GM23338 (cell line): ENCODE results near the gene KRTAP20-4. TPM values are rescaled to one million over a fixed set of nuclear protein-coding genes. Genes with fewer than 3 reads are reported as not detected.

ENCODE experiments used
- polyA plus RNA-seq: library from polyadenylated mRNA; unstranded; fragments of >200 nt; fragmentation: Nextera tagmentation; extraction: Ambion mirVana; gene quantifications from 2 replicates; pipeline ENCODE4 v1.2.1, GENCODE V29; 2016
- small RNA-seq: library from RNA; depleted of rRNA; stranded (forward); fragments of <200 nt; gene quantifications from one replicate; pipeline ENCODE3, GENCODE V24; 2014; ENCODE audit warnings: low replicate concordance
- total RNA-seq: library from RNA; depleted of rRNA; stranded (reverse); fragments of >200 nt; shearing (Covaris generic); gene quantifications from 2 replicates; pipeline ENCODE4 v1.2.3, GENCODE V29; 2014; rRNA removed

Gene KRTAP20-4
- total and polyA plus RNA-seq, 2 experiments from 2014 or later: not detected

Small RNA genes lying within 50 kb of the gene (small RNA-seq; reads per million reads assigned to genes)
- gene KRTAP20-1 (not detected), gene KRTAP20-3 (not detected), gene KRTAP20-4 (not detected), gene KRTAP22-1 (not detected), gene KRTAP22-2 (not detected)

Other genes starting within 250 kb of the KRTAP20-4 start
- gene KRTAP13-2, start 248.4 kb upstream of the KRTAP20-4 start, total RNA-seq: not detected in 2 replicates
- not detected in 2 replicates for gene KRTAP13-2, start 248.4 kb upstream of the KRTAP20-4 start, polyA plus RNA-seq
- not detected in 2 replicates for gene KRTAP13-1, start 224.6 kb upstream of the KRTAP20-4 start, total RNA-seq
- not detected in 2 replicates for gene KRTAP13-1, start 224.6 kb upstream of the KRTAP20-4 start, polyA plus RNA-seq
- not detected in 2 replicates for gene KRTAP13-3, start 194.7 kb upstream of the KRTAP20-4 start, total RNA-seq
- not detected in 2 replicates for gene KRTAP13-3, start 194.7 kb upstream of the KRTAP20-4 start, polyA plus RNA-seq
- gene KRTAP13-4, start 190.4 kb upstream of the KRTAP20-4 start, total RNA-seq: not detected in 2 replicates
- gene KRTAP13-4, start 190.4 kb upstream of the KRTAP20-4 start, polyA plus RNA-seq: not detected in 2 replicates
- gene KRTAP15-1, start 180.4 kb upstream of the KRTAP20-4 start, total RNA-seq: not detected in 2 replicates
- gene KRTAP15-1, start 180.4 kb upstream of the KRTAP20-4 start, polyA plus RNA-seq: not detected in 2 replicates
- not detected in 2 replicates for gene KRTAP19-1, start 140.3 kb upstream of the KRTAP20-4 start, total RNA-seq
- gene KRTAP19-1, start 140.3 kb upstream of the KRTAP20-4 start, polyA plus RNA-seq: not detected in 2 replicates
- not detected in 2 replicates for gene KRTAP19-2, start 133.2 kb upstream of the KRTAP20-4 start, total RNA-seq
- not detected in 2 replicates for gene KRTAP19-2, start 133.2 kb upstream of the KRTAP20-4 start, polyA plus RNA-seq
- not detected in 2 replicates for gene KRTAP19-3, start 128.6 kb upstream of the KRTAP20-4 start, total RNA-seq
- not detected in 2 replicates for gene KRTAP19-3, start 128.6 kb upstream of the KRTAP20-4 start, polyA plus RNA-seq
- gene KRTAP19-4, start 123.5 kb upstream of the KRTAP20-4 start, total RNA-seq: not detected in 2 replicates
- not detected in 2 replicates for gene KRTAP19-4, start 123.5 kb upstream of the KRTAP20-4 start, polyA plus RNA-seq
- gene KRTAP19-5, start 118.5 kb upstream of the KRTAP20-4 start, total RNA-seq: not detected in 2 replicates
- not detected in 2 replicates for gene KRTAP19-5, start 118.5 kb upstream of the KRTAP20-4 start, polyA plus RNA-seq
- not detected in 2 replicates for gene KRTAP19-6, start 78.8 kb upstream of the KRTAP20-4 start, total RNA-seq
- not detected in 2 replicates for gene KRTAP19-6, start 78.8 kb upstream of the KRTAP20-4 start, polyA plus RNA-seq
- gene KRTAP19-7, start 59.3 kb upstream of the KRTAP20-4 start, total RNA-seq: not detected in 2 replicates
- not detected in 2 replicates for gene KRTAP19-7, start 59.3 kb upstream of the KRTAP20-4 start, polyA plus RNA-seq
- gene KRTAP22-2, start 30.2 kb upstream of the KRTAP20-4 start, total RNA-seq: not detected in 2 replicates
- gene KRTAP22-2, start 30.2 kb upstream of the KRTAP20-4 start, polyA plus RNA-seq: not detected in 2 replicates
- gene KRTAP6-3, start 28.2 kb upstream of the KRTAP20-4 start, total RNA-seq: not detected in 2 replicates
- gene KRTAP6-3, start 28.2 kb upstream of the KRTAP20-4 start, polyA plus RNA-seq: not detected in 2 replicates
- gene KRTAP6-2, start 21.7 kb upstream of the KRTAP20-4 start, total RNA-seq: not detected in 2 replicates
- gene KRTAP6-2, start 21.7 kb upstream of the KRTAP20-4 start, polyA plus RNA-seq: not detected in 2 replicates
- gene KRTAP22-1, start 19.5 kb upstream of the KRTAP20-4 start, total RNA-seq: not detected in 2 replicates
- gene KRTAP22-1, start 19.5 kb upstream of the KRTAP20-4 start, polyA plus RNA-seq: not detected in 2 replicates
- not detected in 2 replicates for gene KRTAP6-1, start 6.7 kb upstream of the KRTAP20-4 start, total RNA-seq
- not detected in 2 replicates for gene KRTAP6-1, start 6.7 kb upstream of the KRTAP20-4 start, polyA plus RNA-seq
- not detected in 2 replicates for gene KRTAP20-1, start 4.2 kb upstream of the KRTAP20-4 start, total RNA-seq
- gene KRTAP20-1, start 4.2 kb upstream of the KRTAP20-4 start, polyA plus RNA-seq: not detected in 2 replicates
- gene KRTAP20-2, start 14.6 kb downstream of the KRTAP20-4 start, total RNA-seq: not detected in 2 replicates
- not detected in 2 replicates for gene KRTAP20-2, start 14.6 kb downstream of the KRTAP20-4 start, polyA plus RNA-seq
- gene KRTAP20-3, start 22.2 kb downstream of the KRTAP20-4 start, total RNA-seq: not detected in 2 replicates
- not detected in 2 replicates for gene KRTAP20-3, start 22.2 kb downstream of the KRTAP20-4 start, polyA plus RNA-seq
- not detected in 2 replicates for gene KRTAP21-3, start 98.2 kb downstream of the KRTAP20-4 start, total RNA-seq
- not detected in 2 replicates for gene KRTAP21-3, start 98.2 kb downstream of the KRTAP20-4 start, polyA plus RNA-seq
- not detected in 2 replicates for gene KRTAP21-2, start 126.6 kb downstream of the KRTAP20-4 start, total RNA-seq
- not detected in 2 replicates for gene KRTAP21-2, start 126.6 kb downstream of the KRTAP20-4 start, polyA plus RNA-seq
- not detected in 2 replicates for gene KRTAP21-1, start 134.8 kb downstream of the KRTAP20-4 start, total RNA-seq
- gene KRTAP21-1, start 134.8 kb downstream of the KRTAP20-4 start, polyA plus RNA-seq: not detected in 2 replicates
- not detected in 2 replicates for gene KRTAP8-1, start 192.6 kb downstream of the KRTAP20-4 start, total RNA-seq
- gene KRTAP8-1, start 192.6 kb downstream of the KRTAP20-4 start, polyA plus RNA-seq: not detected in 2 replicates
- not detected in 2 replicates for gene KRTAP7-1, start 209.1 kb downstream of the KRTAP20-4 start, total RNA-seq
- gene KRTAP7-1, start 209.1 kb downstream of the KRTAP20-4 start, polyA plus RNA-seq: not detected in 2 replicates